Ovary (tissue), 9 donors: Measurements from ENCODE around the gene CST9L. TPM values are rescaled to one million over a fixed set of nuclear protein-coding genes. Genes with fewer than 3 reads are reported as not detected.

Experiments used
- DNase-seq, 5 donors: peaks; one replicate each; pipeline ENCODE4 v3.0.0-alpha.2; 2019 to 2020
- H3K27ac ChIP-seq, 2 donors: fragments of 200-600 bp; one replicate each; pipeline versions ENCODE4 v1.5.1 to v1.8.0; 2019 to 2022
- H3K27me3 ChIP-seq: fragments of 200-600 bp; one replicate; pipeline ENCODE4 v1.8.0; 2022
- H3K36me3 ChIP-seq: fragments of 200-600 bp; sonication (generic); one replicate; pipeline ENCODE4 v1.5.1; 2019
- H3K4me1 ChIP-seq: one replicate; pipeline ENCODE4 v1.8.1; 2013; ENCODE audit warnings: mild to moderate bottlenecking, moderate library complexity; ENCODE audit not compliant: insufficient read depth
- H3K4me3 ChIP-seq: fragments of 200-600 bp; sonication (generic); one replicate; pipeline ENCODE4 v1.5.1; 2017
- H3K9me3 ChIP-seq, 2 donors: fragments of 200-600 bp in 1 of 2; sonication (generic) in 1 of 2; one replicate each; pipeline versions ENCODE4 v1.5.1 to v1.8.1; 2013 to 2019; ENCODE audit warnings: mild to moderate bottlenecking in 1 of 2, moderate library complexity in 1 of 2
- EP300 ChIP-seq: sonication (generic); formaldehyde crosslinking; IDR thresholded peaks from one replicate; pipeline ENCODE4 v1.6.1; 2017; ENCODE audit warnings: antibody characterized with exemption
- POLR2A ChIP-seq: fragments of 450-650 bp; IDR thresholded peaks from one replicate; pipeline ENCODE4 v1.6.1; 2017; ENCODE audit warnings: antibody characterized with exemption, mild to moderate bottlenecking, moderate library complexity
- WGBS, 3 donors: extraction: QIAGEN DNeasy Blood & Tissue Kit in 1 of 3; methylation state at CpG; one replicate each; pipeline versions ENCODE4 v1.1.5 to v1.1.7; 2013 to 2017; 5-methylcytosine and 5-hydroxymethylcytosine counted together
- intact Hi-C, 4 donors: fragments of 100-400 bp; cut with DNase I; formaldehyde crosslinking; loops; one replicate each; pipeline versions ENCODE4 v1.11.0 to v1.15.1; 2022 to 2023
- polyA plus RNA-seq, 2 donors: library from polyadenylated mRNA; stranded (reverse); fragments of 200-250 nt in 1 of 2; fragments of 350-450 nt in 1 of 2; fragmentation: Illumina TruSeq in 1 of 2; extraction: RNeasy Lipid Tissue Mini Kit (QIAGEN cat#74804) in 1 of 2; gene quantifications; one replicate each; pipeline ENCODE4 v1.2.3, GENCODE V29; 2013 to 2014
- total RNA-seq, 7 donors: library from RNA; depleted of rRNA in 2 of 7; stranded (reverse); fragments of >200 nt in 2 of 7; fragmentation: NEBNext Ultra II Directional in 3 of 7; extraction: Animal tissue kit (Norgen Biotek cat#: 25700) in 3 of 7; gene quantifications; one replicate each; pipeline versions ENCODE4 v1.1.0 to v1.2.4, GENCODE V29; 2016 to 2023
- TF ChIP-seq, protein P1 (sequence below), 3 donors: fragments of 450-650 bp in 2 of 3; fragments of 200-600 bp in 1 of 3; IDR thresholded peaks; one replicate each; pipeline versions ENCODE4 v1.5.1 to v1.8.0; 2016 to 2022; ENCODE audit warnings: antibody characterized with exemption in 3 of 3, mild to moderate bottlenecking in 1 of 3
- donor health status: DM: no; HTN: no; CAD: no; lungs with moderate emphysema.
- donor health status: DM: no; HTN: no; CAD: no.
- donor health status: Bipolar disorder and iron deficiency.
- donor health status: DM: yes; HTN: yes; CAD: no.
- donor health status: DM: no; HTN: no; CAD: no.
- donor health status: DM: yes; HTN: yes; CAD: no.

The CST9L gene
- total and polyA plus RNA-seq, 9 donors: not detected

DNA sequence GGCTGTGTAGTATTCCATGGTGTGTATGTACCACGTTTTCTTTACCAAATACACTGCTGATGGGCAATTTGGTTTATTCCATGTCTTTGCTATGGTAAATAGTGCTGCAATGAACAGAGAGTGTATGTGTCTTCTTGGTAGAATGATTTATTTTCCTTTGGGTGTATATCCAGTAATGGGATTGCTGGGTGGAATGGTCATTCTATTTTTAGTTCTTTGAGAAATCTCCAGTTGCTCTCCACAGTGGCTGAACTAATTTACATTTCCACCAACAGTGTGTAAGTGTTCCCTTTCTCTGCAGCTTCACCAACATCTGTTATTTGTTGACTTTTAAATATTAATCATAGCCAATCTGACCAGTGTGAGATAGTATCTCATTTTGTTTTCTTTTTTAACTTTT, 13.9 kb downstream of the CST9L start:
- no peak for TF ChIP-seq POLR2A
- TF ChIP-seq EP300: no peak
- TF ChIP-seq, protein P1, sequence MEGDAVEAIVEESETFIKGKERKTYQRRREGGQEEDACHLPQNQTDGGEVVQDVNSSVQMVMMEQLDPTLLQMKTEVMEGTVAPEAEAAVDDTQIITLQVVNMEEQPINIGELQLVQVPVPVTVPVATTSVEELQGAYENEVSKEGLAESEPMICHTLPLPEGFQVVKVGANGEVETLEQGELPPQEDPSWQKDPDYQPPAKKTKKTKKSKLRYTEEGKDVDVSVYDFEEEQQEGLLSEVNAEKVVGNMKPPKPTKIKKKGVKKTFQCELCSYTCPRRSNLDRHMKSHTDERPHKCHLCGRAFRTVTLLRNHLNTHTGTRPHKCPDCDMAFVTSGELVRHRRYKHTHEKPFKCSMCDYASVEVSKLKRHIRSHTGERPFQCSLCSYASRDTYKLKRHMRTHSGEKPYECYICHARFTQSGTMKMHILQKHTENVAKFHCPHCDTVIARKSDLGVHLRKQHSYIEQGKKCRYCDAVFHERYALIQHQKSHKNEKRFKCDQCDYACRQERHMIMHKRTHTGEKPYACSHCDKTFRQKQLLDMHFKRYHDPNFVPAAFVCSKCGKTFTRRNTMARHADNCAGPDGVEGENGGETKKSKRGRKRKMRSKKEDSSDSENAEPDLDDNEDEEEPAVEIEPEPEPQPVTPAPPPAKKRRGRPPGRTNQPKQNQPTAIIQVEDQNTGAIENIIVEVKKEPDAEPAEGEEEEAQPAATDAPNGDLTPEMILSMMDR (IDR thresholded peaks at IDR 0.05): no peak
- intact Hi-C loops: no loop called here
- no peaks in the 10 kb centered on the region for H3K27me3 ChIP-seq
- H3K36me3 ChIP-seq: no peaks in the 10 kb centered on the region
- H3K4me1 ChIP-seq: no peaks in the 10 kb centered on the region
- WGBS, 3 donors: 33 to 40% (median 37%) methylated on average over 1 of the region's 1 CpG
- no peak overlapping the region for H3K4me3 ChIP-seq
- no peak overlapping the region for H3K27ac ChIP-seq
- H3K9me3 ChIP-seq: no peaks in the 10 kb centered on the region
- DNase-seq: no peak

DNA sequence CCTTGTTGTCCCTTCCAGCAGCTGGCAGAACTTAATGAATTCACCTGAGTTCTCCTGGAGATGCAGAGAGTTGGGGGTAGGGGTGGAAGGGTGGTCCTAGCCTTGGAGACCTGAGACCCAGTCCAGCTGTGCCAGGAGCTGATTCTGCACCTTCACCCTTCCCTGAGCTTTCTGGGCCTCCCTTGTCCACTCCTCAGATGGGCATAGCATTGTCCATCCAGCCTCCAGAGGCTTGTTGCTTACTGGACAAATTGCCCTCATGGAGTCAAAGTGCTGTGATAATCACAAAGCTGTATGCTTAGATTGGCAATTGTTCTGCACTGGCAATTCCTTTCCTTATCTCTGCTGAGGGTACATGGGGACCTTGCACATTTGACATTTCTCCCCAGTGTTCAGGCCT, 16.5 kb downstream of the CST9L start:
- Histone ChIP-seq H3K4me3 (no peak overlapping the region), H3K27ac (no peak overlapping the region), H3K4me1 (no peaks in the 10 kb centered on the region), H3K27me3 (no peaks in the 10 kb centered on the region), H3K36me3 (no peaks in the 10 kb centered on the region), H3K9me3 (no peaks in the 10 kb centered on the region)
- TF ChIP-seq EP300 (no peak), POLR2A (no peak)
- TF ChIP-seq, protein P1 (IDR thresholded peaks at IDR 0.05): no peak
- DNase-seq: no peak
- intact Hi-C loops: no loop called here

DNA sequence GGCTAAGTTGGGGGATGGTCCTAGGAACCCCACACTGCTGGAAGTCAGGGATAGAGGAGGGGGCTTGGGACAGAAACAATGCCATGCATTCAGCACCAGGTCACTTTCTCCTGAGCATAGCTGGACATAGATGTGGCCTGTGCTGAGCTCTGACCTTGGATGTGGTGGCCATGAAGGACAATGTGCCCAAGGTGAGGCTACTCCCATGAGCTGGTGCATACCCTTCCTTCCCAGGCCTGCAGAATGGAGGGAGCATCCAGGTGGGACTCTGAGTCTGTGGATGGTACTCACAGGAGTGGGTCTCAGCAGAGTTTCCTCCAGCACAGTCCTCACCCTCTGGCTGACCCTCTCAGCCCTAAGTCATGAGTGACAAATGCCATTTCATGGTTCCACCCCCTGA, 16.9 kb downstream of the CST9L start:
- Histone ChIP-seq H3K4me1 (no peaks in the 10 kb centered on the region), H3K27me3 (no peaks in the 10 kb centered on the region), H3K4me3 (no peak overlapping the region), H3K36me3 (no peaks in the 10 kb centered on the region), H3K9me3 (no peaks in the 10 kb centered on the region), H3K27ac (no peak overlapping the region)
- TF ChIP-seq, protein P1 (IDR thresholded peaks at IDR 0.05): no peak
- TF ChIP-seq EP300 (no peak), POLR2A (no peak)
- no peak for DNase-seq
- intact Hi-C loops: no loop called here

DNA sequence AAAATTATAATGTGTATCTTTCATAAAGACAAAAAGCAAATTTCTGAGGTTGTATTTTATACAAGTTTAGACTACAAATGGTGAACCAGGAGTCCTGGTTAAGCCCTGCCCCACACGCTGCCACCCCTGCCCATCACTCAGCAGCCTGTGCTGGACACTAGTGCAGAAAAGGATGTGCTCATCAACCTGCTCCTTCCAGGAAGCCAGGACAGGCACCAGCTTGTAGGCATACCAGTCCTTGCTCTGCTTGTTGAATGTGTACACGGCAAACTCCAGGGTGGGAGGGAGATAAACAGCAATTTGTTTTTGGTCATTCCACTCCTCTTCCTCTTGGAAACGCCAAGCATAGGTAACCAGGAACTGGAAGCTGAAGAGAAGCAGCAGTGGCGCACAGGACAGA, 18.1 kb downstream of the CST9L start:
- no peak for DNase-seq
- 70 to 76% (median 76%) methylated on average over 4 of the region's 4 CpGs for WGBS, 3 donors
- intact Hi-C loops: no loop called here
- H3K9me3 ChIP-seq: no peaks in the 10 kb centered on the region
- no peaks in the 10 kb centered on the region for H3K4me1 ChIP-seq
- no peak overlapping the region for H3K27ac ChIP-seq
- no peaks in the 10 kb centered on the region for H3K27me3 ChIP-seq
- H3K36me3 ChIP-seq: no peaks in the 10 kb centered on the region
- TF ChIP-seq POLR2A (no peak), EP300 (no peak)
- TF ChIP-seq, protein P1 (IDR thresholded peaks at IDR 0.05): no peak
- H3K4me3 ChIP-seq: no peak overlapping the region

DNA sequence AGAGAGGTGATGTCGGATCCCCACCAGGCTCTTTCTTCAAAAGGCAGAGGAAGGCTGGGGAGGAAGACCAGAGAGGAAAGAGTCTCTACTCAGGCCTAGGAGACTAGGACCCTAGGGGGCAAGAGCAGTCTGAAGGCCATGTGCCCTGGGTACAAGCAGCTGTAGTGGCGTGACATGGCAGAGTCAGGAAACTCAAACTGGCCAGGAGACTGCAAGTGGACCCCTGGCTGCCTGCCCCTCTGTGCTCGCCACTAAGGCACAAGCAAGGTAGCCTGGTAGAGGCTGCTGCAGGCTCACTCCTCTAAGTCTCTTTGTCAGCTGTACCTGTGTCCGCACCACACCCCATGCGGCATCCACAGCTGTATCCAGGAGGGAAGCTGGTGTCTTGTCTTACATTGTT, 19.9 kb downstream of the CST9L start:
- H3K27me3 ChIP-seq: no peaks in the 10 kb centered on the region
- no peak overlapping the region for H3K27ac ChIP-seq
- 64 to 69% (median 67%) methylated on average over 5 of the region's 5 CpGs for WGBS, 3 donors
- no peaks in the 10 kb centered on the region for H3K9me3 ChIP-seq
- no peak for DNase-seq
- H3K4me3 ChIP-seq: no peak overlapping the region
- no peaks in the 10 kb centered on the region for H3K36me3 ChIP-seq
- intact Hi-C loops: no loop called here
- H3K4me1 ChIP-seq: no peaks in the 10 kb centered on the region
- TF ChIP-seq POLR2A: no peak
- TF ChIP-seq EP300: no peak
- TF ChIP-seq, protein P1 (IDR thresholded peaks at IDR 0.05): no peak
